GM12891 (cell line): ENCODE measurements around the gene NUAK2.

ENCODE experiments used
- PAX5 ChIP-seq: IDR thresholded peaks from 2 replicates; pipeline ENCODE4 v1.6.1; 2011; ENCODE audit warnings: low read length, moderate library complexity, mild to moderate bottlenecking; ENCODE audit not compliant: insufficient read depth, severe bottlenecking
- POLR2A ChIP-seq: IDR thresholded peaks from 2 replicates; pipeline ENCODE4 v1.6.1; 2011; ENCODE audit warnings: low read depth, low read length, control low read depth
- POLR2AphosphoS5 ChIP-seq: IDR thresholded peaks from 2 replicates; pipeline ENCODE4 v1.6.1; 2011; ENCODE audit warnings: low read depth, low read length, control low read depth
- POU2F2 ChIP-seq: IDR thresholded peaks from 2 replicates; pipeline ENCODE4 v1.6.1; 2011; ENCODE audit warnings: low read depth, mild to moderate bottlenecking, control low read depth, low read length, moderate library complexity
- SPI1 ChIP-seq: IDR thresholded peaks from 2 replicates; pipeline ENCODE4 v1.6.1; 2011; ENCODE audit warnings: low read depth, low read length, control low read depth
- TAF1 ChIP-seq: IDR thresholded peaks from 2 replicates; pipeline ENCODE4 v1.6.1; 2011; ENCODE audit warnings: low read depth, low read length, control low read depth

DNA sequence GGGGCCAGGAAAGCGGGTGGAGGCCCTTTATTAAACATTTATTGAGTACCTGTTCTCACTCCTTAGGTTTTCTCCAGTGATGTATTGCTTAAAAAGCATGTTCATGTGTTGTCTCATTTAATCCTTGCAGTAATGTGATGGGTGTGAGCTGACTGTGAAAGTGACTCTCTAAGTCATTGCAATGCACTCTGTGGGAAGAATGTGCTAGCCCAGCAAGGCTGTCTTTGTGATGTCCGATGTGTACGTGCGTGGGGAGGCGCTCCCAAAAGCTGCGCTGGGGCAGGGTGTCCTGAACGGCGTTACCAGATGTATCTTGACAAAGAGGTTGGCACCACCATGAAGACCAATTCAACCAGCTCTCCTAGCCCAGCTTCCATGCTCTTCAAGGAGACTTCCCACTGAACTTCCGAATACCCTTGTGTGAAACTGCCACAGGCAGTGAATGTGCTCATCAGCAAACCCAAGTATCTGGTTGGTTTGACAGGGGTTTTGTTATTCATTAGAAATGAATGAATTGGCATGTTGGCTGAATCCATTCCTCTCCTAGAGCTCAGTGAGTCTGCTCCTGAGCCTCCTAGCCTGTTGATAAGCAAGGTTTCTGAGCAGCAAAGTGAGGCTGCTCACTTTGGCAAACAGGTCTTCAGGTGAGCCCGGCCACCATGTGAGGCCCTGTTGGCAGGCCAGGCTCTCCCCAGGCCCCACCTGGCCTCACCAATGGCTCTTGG, 28.0 kb downstream of the NUAK2 start:
- no peak for TF ChIP-seq POLR2AphosphoS5
- no peak for TF ChIP-seq PAX5
- TF ChIP-seq TAF1, result no peak
- TF ChIP-seq POLR2A, result no peak
- no peak for TF ChIP-seq POU2F2
- no peak for TF ChIP-seq SPI1
